IMR-90 (cell line): Measurements from ENCODE around the gene TANGO6. TPM values are rescaled to one million over a fixed set of nuclear protein-coding genes. Genes with fewer than 3 reads are reported as not detected.
"Not testable (repeated sequence)": the region's sequence is repeated elsewhere in the genome, so short reads cannot be mapped to it uniquely, and the experiment has no call there.

Experiments
- ATAC-seq: fragments of 200-7000 bp; cut with Tn5 transposase; 2 replicates; pipeline ENCODE4 v1.9.1; 2020; ENCODE audit warnings: low read depth, mild to moderate bottlenecking, moderate library complexity
- BruUV-seq: library from RNA; stranded (reverse); fragments of 400-500 nt; replicated peaks from 2 replicates; lab custom pipeline; 2021; lab: Mats Ljungman, UMichigan
- CTCF ChIA-PET: fragments of 300-600 bp; formaldehyde crosslinking; extraction: SDS; loops from one replicate; lab custom pipeline; 2021; ENCODE audit warnings: antibody characterized with exemption; lab: Yijun Ruan, JAX
- POLR2A ChIA-PET: fragments of 300-600 bp; sonication (Branson Sonifier 250); formaldehyde crosslinking; loops from one replicate; lab custom pipeline; 2022; ENCODE audit warnings: antibody characterized with exemption; ENCODE audit not compliant: unreplicated experiment; lab: Charles Lee
- DNase-seq: peaks from one replicate; pipeline ENCODE4 v3.0.0; 2013
- H2AFZ ChIP-seq: replicated peaks from 2 replicates; pipeline ENCODE3; 2013; ENCODE audit warnings: low read length, mild to moderate bottlenecking; ENCODE audit not compliant: poor library complexity
- H2AK5ac ChIP-seq: 2 replicates; pipeline ENCODE4 v1.6.1; 2013; ENCODE audit warnings: low read depth, low read length, inconsistent platforms
- H2AK9ac ChIP-seq: replicated peaks from 2 replicates; pipeline ENCODE3; 2013; ENCODE audit warnings: mild to moderate bottlenecking, low read depth, low read length, moderate library complexity; ENCODE audit not compliant: poor library complexity
- H2BK120ac ChIP-seq: 2 replicates; pipeline ENCODE4 v1.6.1; 2013; ENCODE audit warnings: low read depth, low read length, inconsistent platforms
- H2BK15ac ChIP-seq: 3 replicates; pipeline ENCODE4 v1.6.1; 2013; ENCODE audit warnings: low read depth, low read length, inconsistent platforms
- H2BK20ac ChIP-seq: 2 replicates; pipeline ENCODE4 v1.6.1; 2013; ENCODE audit warnings: low read depth, mild to moderate bottlenecking, inconsistent platforms, low read length, moderate library complexity
- H2BK5ac ChIP-seq: 2 replicates; pipeline ENCODE4 v1.6.1; 2013; ENCODE audit warnings: mild to moderate bottlenecking, low read depth, low read length, inconsistent platforms; ENCODE audit not compliant: poor library complexity, severe bottlenecking
- H3K14ac ChIP-seq: replicated peaks from 2 replicates; pipeline ENCODE4 v1.6.1; 2013; ENCODE audit warnings: low read depth, low read length, inconsistent platforms
- H3K18ac ChIP-seq: 2 replicates; pipeline ENCODE4 v1.6.1; 2013; ENCODE audit warnings: low read depth, low read length, control low read depth
- H3K23ac ChIP-seq: 2 replicates; pipeline ENCODE4 v1.6.1; 2013; ENCODE audit warnings: low read depth, low read length, inconsistent platforms
- H3K27ac ChIP-seq: 2 replicates; pipeline ENCODE4 v1.5.1; 2013; ENCODE audit warnings: mild to moderate bottlenecking, control low read depth, low read length; ENCODE audit not compliant: insufficient read depth
- H3K27me3 ChIP-seq: 2 replicates; pipeline ENCODE4 v1.6.1; 2013; ENCODE audit warnings: low read length; ENCODE audit not compliant: control insufficient read depth, insufficient read depth
- H3K36me3 ChIP-seq: 2 replicates; pipeline ENCODE4 v1.6.1; 2013; ENCODE audit warnings: low read length, mixed read lengths; ENCODE audit not compliant: control insufficient read depth, insufficient read depth
- H3K4ac ChIP-seq: 2 replicates; pipeline ENCODE4 v1.6.1; 2013; ENCODE audit warnings: low read depth, low read length, inconsistent platforms
- H3K4me1 ChIP-seq: 2 replicates; pipeline ENCODE4 v1.6.1; 2013; ENCODE audit warnings: low read length, mixed read lengths; ENCODE audit not compliant: control insufficient read depth, insufficient read depth
- H3K4me2 ChIP-seq: 2 replicates; pipeline ENCODE4 v1.6.1; 2013; ENCODE audit warnings: low read depth, mild to moderate bottlenecking, control low read depth, low read length, moderate library complexity
- H3K4me3 ChIP-seq: 2 replicates; pipeline ENCODE4 v1.5.1; 2013; ENCODE audit warnings: low read depth, mild to moderate bottlenecking, control low read depth, low read length, moderate library complexity; ENCODE audit not compliant: insufficient read depth
- H3K56ac ChIP-seq: 2 replicates; pipeline ENCODE4 v1.6.1; 2013; ENCODE audit warnings: low read length, inconsistent platforms; ENCODE audit not compliant: insufficient read depth; ENCODE audit errors: extremely low read depth
- H3K79me1 ChIP-seq, 2 experiments: 2 replicates each; pipeline ENCODE4 v1.6.1; 2013; ENCODE audit warnings: low read length in 2 of 2, inconsistent platforms in 1 of 2, low read depth in 1 of 2
- H3K9ac ChIP-seq: 2 replicates; pipeline ENCODE4 v1.6.1; 2013; ENCODE audit warnings: low read depth, low read length, control low read depth
- H3K9me1 ChIP-seq: 2 replicates; pipeline ENCODE4 v1.6.1; 2013; ENCODE audit warnings: low read length, inconsistent platforms; ENCODE audit not compliant: insufficient read depth
- H3K9me3 ChIP-seq: 2 replicates; pipeline ENCODE4 v1.6.1; 2013; ENCODE audit warnings: low read length; ENCODE audit not compliant: control insufficient read depth, insufficient read depth
- H4K20me1 ChIP-seq: 2 replicates; pipeline ENCODE4 v1.6.1; 2013; ENCODE audit warnings: low read length, inconsistent platforms; ENCODE audit not compliant: insufficient read depth
- H4K5ac ChIP-seq: 2 replicates; pipeline ENCODE4 v1.6.1; 2013; ENCODE audit warnings: mild to moderate bottlenecking, low read depth, low read length, control low read depth
- H4K8ac ChIP-seq, 2 experiments: 2 replicates each; pipeline ENCODE4 v1.6.1; 2013; ENCODE audit warnings: low read depth in 2 of 2, low read length in 2 of 2, control low read depth in 1 of 2, inconsistent platforms in 1 of 2
- H4K91ac ChIP-seq: 2 replicates; pipeline ENCODE4 v1.6.1; 2013; ENCODE audit warnings: low read depth, low read length, inconsistent platforms; ENCODE audit not compliant: insufficient read depth
- MAFK ChIP-seq: IDR thresholded peaks from 2 replicates; pipeline ENCODE4 v1.6.1; 2012; ENCODE audit warnings: low read depth, low read length, improper control_type of control experiment
- POLR2A ChIP-seq: IDR thresholded peaks from 2 replicates; pipeline ENCODE4 v1.6.1; 2012; ENCODE audit warnings: mild to moderate bottlenecking, low read depth, low read length
- RAD21 ChIP-seq: IDR thresholded peaks from 2 replicates; pipeline ENCODE4 v1.6.1; 2012; ENCODE audit warnings: low read length, improper control_type of control experiment
- RFX5 ChIP-seq: IDR thresholded peaks from 2 replicates; pipeline ENCODE4 v1.8.0; 2012; ENCODE audit warnings: low read depth, mild to moderate bottlenecking, low read length, moderate library complexity
- SMC3 ChIP-seq: fragments of 150-350 bp; IDR thresholded peaks from 2 replicates; pipeline ENCODE4 v1.6.1; 2016; ENCODE audit warnings: low read depth, mild to moderate bottlenecking, antibody characterized with exemption, low read length, moderate library complexity
- WGBS, 2 experiments: methylation state at CpG; one replicate each; pipeline versions ENCODE4 v1.1.5 to v1.1.7; 2013; ENCODE audit warnings: missing lambda C conversion rate in 2 of 2; ENCODE audit not compliant: insufficient read length in 1 of 2; ENCODE audit errors: extremely low coverage in 2 of 2; 5-methylcytosine and 5-hydroxymethylcytosine counted together
- dilution Hi-C: fragments of 300-500 bp; cut with HindIII; formaldehyde crosslinking; loops from one replicate; pipeline ENCODE4 v1.14.3; 2018; ENCODE audit warnings: low sequenced_read_pairs; ENCODE audit not compliant: unreplicated experiment
- in situ Hi-C: fragments of 300-500 bp; cut with MboI; formaldehyde crosslinking; loops from 3 replicates; pipeline ENCODE4 v1.14.3; 2019; ENCODE audit warnings: low sequenced_read_pairs, inconsistent platforms, mixed read lengths
- intact Hi-C: fragments of 100-400 bp; cut with micrococcal nuclease; formaldehyde crosslinking; loops from 2 replicates; pipeline ENCODE4 v1.10.0; 2022
- polyA plus RNA-seq, 3 experiments: library from polyadenylated mRNA; depleted of rRNA; stranded (reverse); fragments of >200 nt; gene quantifications; 2 replicates each; pipeline ENCODE4 v1.2.3, GENCODE V29; 2012; ENCODE audit warnings: low replicate concordance in 1 of 3
- total RNA-seq: library from RNA; depleted of rRNA; stranded (reverse); fragments of >200 nt; gene quantifications from 2 replicates; pipeline ENCODE4 v1.2.3, GENCODE V29; 2012
- TF ChIP-seq, protein P1 (sequence below): conservative IDR thresholded peaks from 2 replicates; pipeline ENCODE4 v1.5.1; 2012; ENCODE audit warnings: mild to moderate bottlenecking, low read depth, low read length, improper control_type of control experiment

TANGO6 gene
- total and polyA plus RNA-seq, 2 of the 4 experiments (the other 2 are of a cell fraction), result 6.7 to 22.4 TPM

DNA sequence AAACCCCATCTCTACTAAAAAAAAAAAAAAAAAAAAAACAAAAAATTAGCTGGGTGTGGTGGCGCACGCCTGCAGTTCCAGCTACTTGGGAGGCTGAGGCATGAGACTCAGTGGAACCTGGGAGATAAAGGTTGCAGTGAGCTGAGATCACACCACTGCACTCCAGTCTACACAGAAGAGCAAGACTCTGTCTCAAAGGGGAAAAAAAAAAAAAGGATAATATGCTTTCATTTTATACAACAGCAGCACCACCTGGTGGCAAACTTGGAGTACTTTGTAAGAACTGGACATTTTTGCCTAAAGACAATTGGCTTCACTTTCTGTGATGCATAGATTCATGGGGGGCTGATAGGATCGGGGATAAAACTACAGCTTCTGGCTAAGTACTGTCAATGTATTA is 280.6 kb downstream of the TANGO6 start:
- no peak overlapping the region for H3K23ac ChIP-seq
- no peak overlapping the region for H3K4ac ChIP-seq
- H4K8ac ChIP-seq, result no peak overlapping the region
- H3K4me2 ChIP-seq, result no peak overlapping the region
- no peak overlapping the region for H4K5ac ChIP-seq
- CTCF ChIA-PET, result interaction anchor here (0.6 to 3.1 kb wide), 9 partner anchors 17 to 723 kb away, joined by 3 to 18 read pairs (median 5); no protein-coding TSS in a partner anchor
- no peak overlapping the region for H2BK20ac ChIP-seq
- H3K14ac ChIP-seq, result no peak overlapping the region
- 67% methylated on average over 1 of the region's 3 CpGs; no CpG with 5 or more reads in 1 of the 2 experiments for WGBS, 2 experiments
- H2AFZ ChIP-seq, result no peak overlapping the region
- H3K9ac ChIP-seq, result no peak overlapping the region
- H3K4me1 ChIP-seq, result no peaks in the 10 kb centered on the region
- H2AK5ac ChIP-seq, result no peak overlapping the region
- H3K27me3 ChIP-seq, result no peaks in the 10 kb centered on the region
- no peak overlapping the region for H3K27ac ChIP-seq
- peaks cover 22 to 61% of the 10 kb centered on the region in 2 experiments for H3K79me1 ChIP-seq
- H2AK9ac ChIP-seq, result no peak overlapping the region
- H2BK5ac ChIP-seq, result no peak overlapping the region
- H3K36me3 ChIP-seq, result peaks cover 25% of the 10 kb centered on the region
- dilution Hi-C loops, result no loop called here
- in situ Hi-C loops, result loop anchor here (5.0 kb wide), 2 partner anchors 277 to 597 kb away; no protein-coding TSS in a partner anchor
- DNase-seq (peak; percentile 76), ATAC-seq (peak; percentile 81)
- POLR2A ChIA-PET, result no interaction called here
- no peaks in the 10 kb centered on the region for H3K9me1 ChIP-seq
- H4K20me1 ChIP-seq, result peaks cover 23% of the 10 kb centered on the region
- H3K56ac ChIP-seq, result no peak overlapping the region
- no peak overlapping the region for H4K91ac ChIP-seq
- BruUV-seq, result no TSS peak
- intact Hi-C loops, result loop anchor here (1.0 to 10.0 kb wide), 5 partner anchors 222 to 596 kb away; no protein-coding TSS in a partner anchor
- no peak overlapping the region for H3K18ac ChIP-seq
- no peak overlapping the region for H3K4me3 ChIP-seq
- TF ChIP-seq, protein P1, sequence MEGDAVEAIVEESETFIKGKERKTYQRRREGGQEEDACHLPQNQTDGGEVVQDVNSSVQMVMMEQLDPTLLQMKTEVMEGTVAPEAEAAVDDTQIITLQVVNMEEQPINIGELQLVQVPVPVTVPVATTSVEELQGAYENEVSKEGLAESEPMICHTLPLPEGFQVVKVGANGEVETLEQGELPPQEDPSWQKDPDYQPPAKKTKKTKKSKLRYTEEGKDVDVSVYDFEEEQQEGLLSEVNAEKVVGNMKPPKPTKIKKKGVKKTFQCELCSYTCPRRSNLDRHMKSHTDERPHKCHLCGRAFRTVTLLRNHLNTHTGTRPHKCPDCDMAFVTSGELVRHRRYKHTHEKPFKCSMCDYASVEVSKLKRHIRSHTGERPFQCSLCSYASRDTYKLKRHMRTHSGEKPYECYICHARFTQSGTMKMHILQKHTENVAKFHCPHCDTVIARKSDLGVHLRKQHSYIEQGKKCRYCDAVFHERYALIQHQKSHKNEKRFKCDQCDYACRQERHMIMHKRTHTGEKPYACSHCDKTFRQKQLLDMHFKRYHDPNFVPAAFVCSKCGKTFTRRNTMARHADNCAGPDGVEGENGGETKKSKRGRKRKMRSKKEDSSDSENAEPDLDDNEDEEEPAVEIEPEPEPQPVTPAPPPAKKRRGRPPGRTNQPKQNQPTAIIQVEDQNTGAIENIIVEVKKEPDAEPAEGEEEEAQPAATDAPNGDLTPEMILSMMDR, result peak; percentile 81
- TF ChIP-seq SMC3 (peak; percentile 97), POLR2A (0 out of 2 replicates have a peak, but pooled peaks have one; percentile 30), MAFK (no peak), RFX5 (no peak), RAD21 (peak; percentile 86)
- H3K9me3 ChIP-seq, result no peaks in the 10 kb centered on the region
- no peak overlapping the region for H2BK120ac ChIP-seq
- no peak overlapping the region for H2BK15ac ChIP-seq

DNA sequence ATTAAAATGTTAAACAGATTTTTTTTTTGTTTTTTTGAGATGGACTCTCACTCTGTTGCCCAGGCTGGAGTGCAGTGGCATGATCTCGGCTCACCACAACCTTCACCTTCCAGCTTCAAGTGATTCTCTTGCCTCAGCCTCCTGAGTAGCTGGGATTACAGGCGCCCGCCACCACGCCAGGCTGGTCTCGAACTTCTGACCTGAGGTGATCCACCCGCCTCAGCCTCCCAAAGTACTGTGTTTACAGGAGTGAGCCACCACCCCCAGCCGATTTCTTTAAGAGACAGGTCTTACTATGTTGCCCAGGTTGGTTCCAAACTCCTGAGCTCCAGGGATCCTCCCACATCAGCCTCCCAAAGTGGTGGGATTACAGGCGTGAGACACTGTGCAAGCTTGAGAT is 281.1 kb downstream of the TANGO6 start:
- DNase-seq, H2AK9ac ChIP-seq, H3K18ac ChIP-seq, H3K27ac ChIP-seq, ATAC-seq, H2BK5ac ChIP-seq, H3K14ac ChIP-seq, H4K8ac ChIP-seq, H4K91ac ChIP-seq, H3K4me2 ChIP-seq, BruUV-seq, H4K5ac ChIP-seq, H2AFZ ChIP-seq, H3K23ac ChIP-seq, H2BK120ac ChIP-seq, H3K9ac ChIP-seq, H2AK5ac ChIP-seq, H3K4me3 ChIP-seq, H2BK20ac ChIP-seq, H3K27me3 ChIP-seq, H3K4ac ChIP-seq, H3K56ac ChIP-seq, H3K9me1 ChIP-seq, POLR2A ChIA-PET, H3K4me1 ChIP-seq, H2BK15ac ChIP-seq, dilution Hi-C loops, H3K9me3 ChIP-seq: not testable (repeated sequence)
- intact Hi-C loops (loop anchor here (1.0 to 10.0 kb wide), 5 partner anchors 222 to 596 kb away; no protein-coding TSS in a partner anchor), in situ Hi-C loops (loop anchor here (5.0 kb wide), 2 partner anchors 277 to 597 kb away; no protein-coding TSS in a partner anchor)
- CTCF ChIA-PET, result interaction anchor here (0.6 to 3.1 kb wide), 8 partner anchors 16 to 724 kb away, joined by 3 to 18 read pairs (median 5); no protein-coding TSS in a partner anchor
- Histone ChIP-seq H3K36me3 (peaks cover 20% of the 10 kb centered on the region), H3K79me1 (peaks cover 19 to 56% of the 10 kb centered on the region in 2 experiments), H4K20me1 (peaks cover 23% of the 10 kb centered on the region)
- WGBS, 2 experiments, result 100% methylated on average over 3 of the region's 8 CpGs; no CpG with 5 or more reads in 1 of the 2 experiments
